ENCODE results near the gene CTDP1.

Gene CTDP1

DNA sequence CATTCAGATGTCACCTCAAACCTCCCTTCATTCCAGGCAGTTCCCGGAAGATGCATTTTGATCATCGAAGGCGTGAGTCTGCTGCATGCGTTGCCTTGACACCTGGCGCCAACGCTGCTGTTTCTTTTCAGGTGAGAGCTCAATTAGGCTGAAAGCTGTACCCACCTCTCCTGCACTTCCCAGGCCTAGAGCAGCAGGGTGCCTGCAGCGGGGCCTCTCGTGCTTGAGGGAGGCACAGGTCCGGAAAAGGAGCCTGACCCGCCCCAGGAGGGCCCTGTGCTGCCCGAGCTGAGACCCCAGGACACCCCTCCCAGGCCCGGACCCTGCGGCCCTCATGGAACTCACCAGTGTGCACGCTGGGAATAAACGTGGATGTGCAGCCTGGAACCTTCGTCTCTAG, 86.7 kb downstream of the CTDP1 start:
- no peak overlapping the region for H3K4me3 ChIP-seq (ENCODE audit: low read depth, low read length)
- TF ChIP-seq, protein P1, sequence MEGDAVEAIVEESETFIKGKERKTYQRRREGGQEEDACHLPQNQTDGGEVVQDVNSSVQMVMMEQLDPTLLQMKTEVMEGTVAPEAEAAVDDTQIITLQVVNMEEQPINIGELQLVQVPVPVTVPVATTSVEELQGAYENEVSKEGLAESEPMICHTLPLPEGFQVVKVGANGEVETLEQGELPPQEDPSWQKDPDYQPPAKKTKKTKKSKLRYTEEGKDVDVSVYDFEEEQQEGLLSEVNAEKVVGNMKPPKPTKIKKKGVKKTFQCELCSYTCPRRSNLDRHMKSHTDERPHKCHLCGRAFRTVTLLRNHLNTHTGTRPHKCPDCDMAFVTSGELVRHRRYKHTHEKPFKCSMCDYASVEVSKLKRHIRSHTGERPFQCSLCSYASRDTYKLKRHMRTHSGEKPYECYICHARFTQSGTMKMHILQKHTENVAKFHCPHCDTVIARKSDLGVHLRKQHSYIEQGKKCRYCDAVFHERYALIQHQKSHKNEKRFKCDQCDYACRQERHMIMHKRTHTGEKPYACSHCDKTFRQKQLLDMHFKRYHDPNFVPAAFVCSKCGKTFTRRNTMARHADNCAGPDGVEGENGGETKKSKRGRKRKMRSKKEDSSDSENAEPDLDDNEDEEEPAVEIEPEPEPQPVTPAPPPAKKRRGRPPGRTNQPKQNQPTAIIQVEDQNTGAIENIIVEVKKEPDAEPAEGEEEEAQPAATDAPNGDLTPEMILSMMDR (conservative IDR thresholded peaks at IDR 0.05; ENCODE audit: low read depth, low read length), result no peak
- no peak for DNase-seq (ENCODE audit: low read depth)

DNA sequence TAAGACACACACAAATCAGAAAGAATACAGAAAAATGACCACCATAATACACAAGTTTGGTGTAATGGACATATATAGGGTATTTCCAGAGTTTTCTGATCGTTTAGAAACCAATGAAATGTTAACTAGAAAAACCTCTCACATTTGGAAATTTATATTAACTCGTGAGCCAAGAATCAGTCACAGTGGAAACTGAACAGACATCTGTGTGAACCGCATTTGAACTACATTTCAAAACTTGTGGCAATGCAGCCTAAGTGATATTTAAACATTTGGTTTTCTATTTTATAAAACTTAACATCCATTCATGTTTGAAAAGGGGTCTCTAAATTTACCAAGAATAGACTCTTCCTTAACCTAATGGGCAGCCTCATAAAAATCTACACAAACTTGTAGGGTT, 89.1 kb downstream of the CTDP1 start:
- TF ChIP-seq, protein P1 (conservative IDR thresholded peaks at IDR 0.05; ENCODE audit: low read depth, low read length), result no peak
- no peak for DNase-seq (ENCODE audit: low read depth)
- no peak overlapping the region for H3K4me3 ChIP-seq (ENCODE audit: low read depth, low read length)

DNA sequence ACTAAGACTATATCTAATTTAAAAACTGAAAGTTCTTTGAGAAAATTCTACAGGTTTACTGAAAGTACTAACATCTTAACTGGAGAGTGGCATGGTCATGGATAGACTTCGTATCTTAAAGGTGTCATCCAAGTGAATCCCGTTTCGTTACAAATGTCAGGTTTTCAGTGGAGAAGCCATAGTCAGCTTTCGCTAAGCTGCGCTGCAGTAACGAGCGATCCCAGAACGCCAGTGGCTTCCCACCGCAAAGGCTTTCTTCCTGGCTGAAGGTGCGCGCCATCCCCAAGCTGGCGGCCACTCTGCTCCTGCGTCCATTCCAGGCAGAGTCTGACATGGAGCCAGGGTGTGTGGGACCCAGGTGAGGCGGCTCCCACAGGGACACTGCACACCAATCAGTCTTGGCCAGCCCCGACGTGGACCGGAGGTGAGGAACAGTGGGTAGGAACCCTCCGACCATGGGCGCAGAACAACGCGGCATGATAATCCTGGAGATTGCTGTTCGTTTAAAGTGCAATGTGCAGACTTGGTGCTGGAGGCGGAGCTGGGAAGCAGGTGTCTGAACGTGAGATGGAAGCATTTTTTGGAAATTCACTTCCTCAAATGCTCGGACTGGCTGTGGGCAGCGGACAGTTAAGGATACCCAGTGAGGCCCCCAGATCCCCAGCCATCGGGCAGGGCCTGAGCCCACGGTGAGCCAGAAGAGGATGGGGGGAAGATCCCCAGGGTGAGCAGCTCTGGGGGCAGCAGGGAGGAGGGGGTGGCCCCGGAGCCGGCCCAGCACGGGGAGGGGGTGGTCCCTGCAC, 90.3 kb downstream of the CTDP1 start:
- DNase-seq (ENCODE audit: low read depth), result no peak
- TF ChIP-seq, protein P1 (conservative IDR thresholded peaks at IDR 0.05; ENCODE audit: low read depth, low read length), result no peak

DNA sequence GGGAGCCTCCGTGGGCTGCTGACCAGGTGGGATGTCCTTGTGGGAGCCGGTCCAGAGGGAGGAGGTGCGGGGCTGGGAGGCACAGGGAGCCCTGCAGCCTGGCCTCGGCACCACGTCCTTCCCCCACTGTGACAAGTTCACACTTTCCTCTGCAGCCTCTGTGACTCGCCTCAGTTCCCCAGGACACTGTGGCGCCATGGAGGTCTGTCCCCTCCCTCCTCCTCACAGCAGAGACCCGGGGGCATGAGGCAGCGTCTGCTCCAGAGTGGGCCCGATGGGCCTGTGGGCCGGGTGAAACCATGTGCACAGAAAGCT, 90.9 kb downstream of the CTDP1 start:
- TF ChIP-seq, protein P1 (conservative IDR thresholded peaks at IDR 0.05; ENCODE audit: low read depth, low read length), result no peak
- no peak overlapping the region for H3K4me3 ChIP-seq (ENCODE audit: low read depth, low read length)
- no peak for DNase-seq (ENCODE audit: low read depth)

More for the DNA sequence above, 90.3 kb downstream of the CTDP1 start:
- H3K4me3 ChIP-seq (ENCODE audit: low read depth, low read length), result no peak overlapping the region

DNA sequence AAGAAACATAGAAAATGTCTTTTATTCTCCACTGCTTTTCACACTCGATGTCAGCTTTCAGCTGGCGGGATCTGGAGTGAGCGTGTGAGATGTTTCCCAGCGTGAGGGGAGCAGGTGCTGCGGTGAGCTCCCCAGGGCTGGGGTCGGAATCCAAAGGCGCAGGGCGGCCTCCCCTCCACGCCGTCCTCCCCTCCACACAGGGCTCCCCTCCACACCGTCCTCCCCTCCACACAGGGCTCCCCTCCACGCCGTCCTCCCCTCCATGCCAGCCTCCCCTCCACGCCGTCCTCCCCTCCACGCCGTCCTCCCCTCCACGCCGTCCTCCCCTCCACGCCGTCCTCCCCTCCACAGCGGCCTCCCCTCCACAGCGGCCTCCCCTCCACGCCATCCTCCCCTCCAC, 91.2 kb downstream of the CTDP1 start:
- TF ChIP-seq, protein P1 (conservative IDR thresholded peaks at IDR 0.05; ENCODE audit: low read depth, low read length), result no peak
- DNase-seq (ENCODE audit: low read depth), result no peak
- H3K4me3 ChIP-seq (ENCODE audit: low read depth, low read length), result no peak overlapping the region

DNA sequence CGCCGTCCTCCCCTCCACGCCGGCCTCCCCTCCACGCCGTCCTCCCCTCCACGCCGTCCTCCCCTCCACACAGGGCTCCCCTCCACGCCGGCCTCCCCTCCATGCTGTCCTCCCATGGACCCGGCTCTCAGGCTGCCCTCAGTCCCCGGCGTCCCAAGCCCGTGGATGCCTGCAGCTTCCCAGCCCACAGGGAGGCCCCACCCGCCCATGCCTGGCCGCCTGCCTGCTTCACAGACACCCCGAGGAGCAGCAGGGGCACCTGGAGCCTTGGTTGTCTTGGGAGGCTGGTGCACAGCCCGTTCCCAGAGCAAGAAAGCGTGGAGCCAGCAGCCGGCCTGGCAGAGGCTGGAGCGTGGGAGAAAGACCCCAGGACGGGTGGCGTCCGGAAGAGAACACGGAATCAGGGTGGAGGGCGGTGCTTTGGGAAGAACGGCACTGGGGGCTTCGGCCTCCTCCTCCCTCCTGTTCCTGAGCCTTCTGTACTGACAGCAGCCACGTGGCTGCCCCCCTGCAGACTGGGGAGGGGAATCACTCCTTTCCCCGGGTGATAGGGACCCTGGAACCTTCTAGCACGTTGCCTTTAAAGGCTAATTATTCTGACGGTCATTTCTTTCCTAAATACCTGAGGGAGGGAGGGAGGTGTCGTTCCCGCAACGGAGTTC, 92.0 kb downstream of the CTDP1 start:
- TF ChIP-seq, protein P1 (conservative IDR thresholded peaks at IDR 0.05; ENCODE audit: low read depth, low read length), result no peak
- no peak overlapping the region for H3K4me3 ChIP-seq (ENCODE audit: low read depth, low read length)
- DNase-seq (ENCODE audit: low read depth), result no peak

All from choroid plexus epithelial cell (primary cell).